Raji (cell line): ENCODE data around the gene PCNT.

Experiments
- POLR2A ChIP-seq: IDR thresholded peaks from 2 replicates; pipeline ENCODE4 v1.6.1; 2011; ENCODE audit warnings: low read depth, low read length, control low read depth; ENCODE audit not compliant: insufficient read depth

Gene PCNT

GRCh38 chr21:46323227-46323709 lies 688 bp upstream of the PCNT start:
- no peak for TF ChIP-seq POLR2A

- TF ChIP-seq POLR2A = peak; percentile 43; the same call in 1 of the 2 replicates
Measured at GRCh38 chr21:46324390-46325072, 575 bp downstream of the PCNT start.

GRCh38 chr21:46325073-46325912 lies 1.3 kb downstream of the PCNT start:
- TF ChIP-seq POLR2A = peak; percentile 36

- TF ChIP-seq POLR2A = no peak
Measured at GRCh38 chr21:46326110-46326703, 2.3 kb downstream of the PCNT start.

- TF ChIP-seq POLR2A = no peak
Measured at GRCh38 chr21:46327711-46328110, 3.8 kb downstream of the PCNT start.

- no peak for TF ChIP-seq POLR2A
Measured at GRCh38 chr21:46328151-46328550, 4.2 kb downstream of the PCNT start.

GRCh38 chr21:46329796-46330195 lies 5.8 kb downstream of the PCNT start:
- no peak for TF ChIP-seq POLR2A

- TF ChIP-seq POLR2A = no peak
Measured at GRCh38 chr21:46334351-46335140, 10.6 kb downstream of the PCNT start.

- TF ChIP-seq POLR2A = no peak
Measured at GRCh38 chr21:46336603-46337002, 12.6 kb downstream of the PCNT start.

- TF ChIP-seq POLR2A = no peak
Measured at GRCh38 chr21:46340998-46341397, 17.0 kb downstream of the PCNT start.

GRCh38 chr21:46344219-46344915 lies 20.4 kb downstream of the PCNT start:
- no peak for TF ChIP-seq POLR2A

- no peak for TF ChIP-seq POLR2A
Measured at GRCh38 chr21:46345861-46346260, 21.9 kb downstream of the PCNT start.

- TF ChIP-seq POLR2A = no peak
Measured at GRCh38 chr21:46346296-46347202, 22.6 kb downstream of the PCNT start.

GRCh38 chr21:46347203-46347550 lies 23.2 kb downstream of the PCNT start:
- TF ChIP-seq POLR2A = no peak

- TF ChIP-seq POLR2A = no peak
Measured at GRCh38 chr21:46347791-46348381, 23.9 kb downstream of the PCNT start.
